ENCODE results near the gene RASSF5. TPM values are rescaled to one million over a fixed set of nuclear protein-coding genes. Genes with fewer than 3 reads are reported as not detected.

RASSF5 gene
- total RNA-seq, 2 experiments from 2014 or later = 153 to 156 TPM

GRCh38 chr1:206506405-206507283 is 687 bp upstream of the RASSF5 start:
- POLR2A ChIA-PET = interaction anchor here (0.6 to 2.5 kb wide), 12 partner anchors 11 to 296 kb away, joined by 3 to 14 read pairs (median 4); partner anchors contain the start of genes EIF2D and IKBKE
- no peaks in the 10 kb centered on the region for H3K9me3 ChIP-seq (ENCODE audit: control insufficient read depth in 1 of 2, insufficient read depth in 1 of 2, low read length in 2 of 2)
- DNase-seq (peak in 6 of 14 experiments; percentile 5 to 66 (median 29)), ATAC-seq (ENCODE audit: poor library complexity) (peak; percentile 18)
- CTCF ChIA-PET = interaction anchor here (0.8 to 1.5 kb wide), 4 partner anchors 16 to 111 kb away, joined by 3 to 5 read pairs (median 4); no protein-coding TSS in a partner anchor
- Mint-ChIP-seq H3K36me3 (ENCODE audit: low read depth) (no peaks in the 10 kb centered on the region), H3K4me3 (peak overlapping the region; percentile 86), H3K9me3 (no peaks in the 10 kb centered on the region), H3K4me1 (ENCODE audit: low read depth) (peaks cover 30% of the 10 kb centered on the region), H3K27me3 (peaks cover 15% of the 10 kb centered on the region), H3K27ac (peak overlapping the region; percentile 39)
- H3K4me1 ChIP-seq (ENCODE audit: insufficient read depth, low read length) = peaks cover 37% of the 10 kb centered on the region
- H3K4me3 ChIP-seq (ENCODE audit: low read length) = peak overlapping the region; percentile 71
- H3K27me3 ChIP-seq (ENCODE audit: control insufficient read depth in 1 of 2, insufficient read depth in 2 of 2, low read length in 2 of 2) = peaks cover 4 to 21% of the 10 kb centered on the region in 2 experiments
- H3K27ac ChIP-seq (ENCODE audit: low read depth in 1 of 2, low read length in 2 of 2) = no peak overlapping the region
- intact Hi-C loops (cut with DNase I, micrococcal nuclease) = loop anchor here in 1 of 2 experiments (5.0 kb wide), 1 partner anchor 176 kb away; the partner anchor contains the start of gene MAPKAPK2
- no peaks in the 10 kb centered on the region for H3K36me3 ChIP-seq (ENCODE audit: insufficient read depth, low read length)
- TF ChIP-seq CTCF (IDR thresholded peaks at IDR 0.05) = no peak

- H3K4me1 ChIP-seq (ENCODE audit: insufficient read depth, low read length) = peaks cover 37% of the 10 kb centered on the region
- no peak for TF ChIP-seq CTCF (IDR thresholded peaks at IDR 0.05)
- H3K36me3 ChIP-seq (ENCODE audit: insufficient read depth, low read length) = no peaks in the 10 kb centered on the region
- H3K4me1 Mint-ChIP-seq (ENCODE audit: low read depth) = peaks cover 30% of the 10 kb centered on the region
- peak overlapping the region; percentile 71 for H3K4me3 ChIP-seq (ENCODE audit: low read length)
- no peak overlapping the region for H3K27ac ChIP-seq (ENCODE audit: low read depth in 1 of 2, low read length in 2 of 2)
- no peaks in the 10 kb centered on the region for H3K9me3 ChIP-seq (ENCODE audit: control insufficient read depth in 1 of 2, insufficient read depth in 1 of 2, low read length in 2 of 2)
- H3K27me3 ChIP-seq (ENCODE audit: control insufficient read depth in 1 of 2, insufficient read depth in 2 of 2, low read length in 2 of 2) = peaks cover 4 to 21% of the 10 kb centered on the region in 2 experiments
- no peaks in the 10 kb centered on the region for H3K9me3 Mint-ChIP-seq
- ATAC-seq (ENCODE audit: poor library complexity) (no peak), DNase-seq (no peak)
- no peak overlapping the region for H3K27ac Mint-ChIP-seq
- no peaks in the 10 kb centered on the region for H3K36me3 Mint-ChIP-seq (ENCODE audit: low read depth)
- intact Hi-C loops (cut with DNase I, micrococcal nuclease) = loop anchor here in 1 of 2 experiments (5.0 kb wide), 1 partner anchor 174 kb away; the partner anchor contains the start of gene MAPKAPK2
- ChIA-PET POLR2A (interaction anchor here (0.9 to 2.2 kb wide), 3 partner anchors 38 to 50 kb away, joined by 3 to 14 read pairs (median 4); partner anchors contain the start of gene IKBKE), CTCF (no interaction called here)
- H3K27me3 Mint-ChIP-seq = peaks cover 15% of the 10 kb centered on the region
- H3K4me3 Mint-ChIP-seq = peak overlapping the region; percentile 77
These were observed 979 bp downstream of the RASSF5 start for GRCh38 chr1:206508130-206508889.

- peaks cover 4 to 21% of the 10 kb centered on the region in 2 experiments for H3K27me3 ChIP-seq (ENCODE audit: control insufficient read depth in 1 of 2, insufficient read depth in 2 of 2, low read length in 2 of 2)
- H3K4me3 Mint-ChIP-seq = peak overlapping the region; percentile 77
- ATAC-seq (ENCODE audit: poor library complexity) (no peak), DNase-seq (no peak)
- peaks cover 15% of the 10 kb centered on the region for H3K27me3 Mint-ChIP-seq
- CTCF ChIA-PET = no interaction called here
- no peak for TF ChIP-seq CTCF (IDR thresholded peaks at IDR 0.05)
- intact Hi-C loops (cut with DNase I, micrococcal nuclease) = loop anchor here in 1 of 2 experiments (5.0 kb wide), 1 partner anchor 173 kb away; the partner anchor contains the start of gene MAPKAPK2
- no peaks in the 10 kb centered on the region for H3K36me3 Mint-ChIP-seq (ENCODE audit: low read depth)
- H3K27ac Mint-ChIP-seq = no peak overlapping the region
- no peak overlapping the region for H3K27ac ChIP-seq (ENCODE audit: low read depth in 1 of 2, low read length in 2 of 2)
- H3K9me3 ChIP-seq (ENCODE audit: control insufficient read depth in 1 of 2, insufficient read depth in 1 of 2, low read length in 2 of 2) = no peaks in the 10 kb centered on the region
- POLR2A ChIA-PET = no interaction called here
- H3K4me1 Mint-ChIP-seq (ENCODE audit: low read depth) = peaks cover 28% of the 10 kb centered on the region
- no peaks in the 10 kb centered on the region for H3K36me3 ChIP-seq (ENCODE audit: insufficient read depth, low read length)
- peaks cover 34% of the 10 kb centered on the region for H3K4me1 ChIP-seq (ENCODE audit: insufficient read depth, low read length)
- no peaks in the 10 kb centered on the region for H3K9me3 Mint-ChIP-seq
- no peak overlapping the region for H3K4me3 ChIP-seq (ENCODE audit: low read length)
These were observed 1.6 kb downstream of the RASSF5 start for GRCh38 chr1:206508956-206509355.

All from CD4-positive, alpha-beta T cell (primary cell).